Measurements from ENCODE around the gene CLEC4G.

DNA sequence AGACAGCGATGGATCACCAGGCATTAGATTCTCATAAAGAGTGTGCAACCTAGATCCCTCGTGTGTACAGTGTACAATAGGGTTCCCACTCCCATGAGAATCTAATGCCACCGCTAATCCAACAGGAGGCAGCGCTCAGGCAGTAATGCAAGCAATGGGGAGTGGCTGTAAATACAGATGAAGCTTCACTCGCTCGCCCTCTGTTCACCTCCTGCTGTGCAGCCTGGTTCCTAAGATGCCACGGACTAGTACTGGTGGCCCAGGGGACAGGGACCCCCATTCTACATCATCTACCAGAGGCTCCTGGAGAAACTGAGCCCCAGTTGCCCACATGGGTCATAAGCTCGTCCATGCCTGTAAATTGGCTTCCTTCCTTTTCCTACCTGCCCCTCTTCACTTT lies 39.2 kb upstream of the CLEC4G start:
- TF ChIP-seq, protein P1, sequence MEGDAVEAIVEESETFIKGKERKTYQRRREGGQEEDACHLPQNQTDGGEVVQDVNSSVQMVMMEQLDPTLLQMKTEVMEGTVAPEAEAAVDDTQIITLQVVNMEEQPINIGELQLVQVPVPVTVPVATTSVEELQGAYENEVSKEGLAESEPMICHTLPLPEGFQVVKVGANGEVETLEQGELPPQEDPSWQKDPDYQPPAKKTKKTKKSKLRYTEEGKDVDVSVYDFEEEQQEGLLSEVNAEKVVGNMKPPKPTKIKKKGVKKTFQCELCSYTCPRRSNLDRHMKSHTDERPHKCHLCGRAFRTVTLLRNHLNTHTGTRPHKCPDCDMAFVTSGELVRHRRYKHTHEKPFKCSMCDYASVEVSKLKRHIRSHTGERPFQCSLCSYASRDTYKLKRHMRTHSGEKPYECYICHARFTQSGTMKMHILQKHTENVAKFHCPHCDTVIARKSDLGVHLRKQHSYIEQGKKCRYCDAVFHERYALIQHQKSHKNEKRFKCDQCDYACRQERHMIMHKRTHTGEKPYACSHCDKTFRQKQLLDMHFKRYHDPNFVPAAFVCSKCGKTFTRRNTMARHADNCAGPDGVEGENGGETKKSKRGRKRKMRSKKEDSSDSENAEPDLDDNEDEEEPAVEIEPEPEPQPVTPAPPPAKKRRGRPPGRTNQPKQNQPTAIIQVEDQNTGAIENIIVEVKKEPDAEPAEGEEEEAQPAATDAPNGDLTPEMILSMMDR (conservative IDR thresholded peaks at IDR 0.05; ENCODE audit: low read length) = no peak
- TF ChIP-seq EZH2phosphoT487 (IDR thresholded peaks at IDR 0.05; ENCODE audit: borderline replicate concordance) = no peak
